Measurements from ENCODE around the gene LIMA1.

The LIMA1 gene

DNA sequence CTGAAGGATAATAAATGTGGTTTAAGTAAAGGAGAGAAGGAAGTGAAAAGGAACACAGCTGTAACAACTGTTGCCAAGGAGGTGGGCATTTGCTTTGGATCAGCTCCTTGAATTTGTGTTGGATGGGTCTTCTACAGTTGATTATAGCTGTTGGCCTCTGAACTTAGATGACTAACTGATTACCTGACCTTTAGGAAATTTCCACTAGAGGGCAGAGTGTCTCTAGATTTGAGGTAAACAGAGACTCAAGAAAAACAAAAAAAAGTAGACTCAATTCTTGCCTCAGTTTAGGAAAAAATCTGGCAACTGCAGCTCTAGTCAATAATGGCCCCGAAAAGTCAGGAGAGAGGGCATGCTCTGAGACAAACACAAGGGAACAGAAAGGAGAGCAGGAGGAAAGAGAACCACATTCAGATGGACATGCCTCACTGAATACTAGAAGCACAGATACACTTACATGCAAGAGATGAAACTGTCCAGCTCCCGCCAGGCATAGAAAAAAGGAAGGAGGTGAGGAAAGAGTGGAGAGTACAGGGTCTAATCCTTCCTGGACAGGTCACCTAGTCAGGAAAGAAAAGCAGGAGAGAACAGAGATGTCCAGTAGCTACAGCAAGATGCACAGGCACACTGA lies 150.7 kb downstream of the LIMA1 start:
- DNase-seq (ENCODE audit: low read depth in 2 of 2): no peak

DNA sequence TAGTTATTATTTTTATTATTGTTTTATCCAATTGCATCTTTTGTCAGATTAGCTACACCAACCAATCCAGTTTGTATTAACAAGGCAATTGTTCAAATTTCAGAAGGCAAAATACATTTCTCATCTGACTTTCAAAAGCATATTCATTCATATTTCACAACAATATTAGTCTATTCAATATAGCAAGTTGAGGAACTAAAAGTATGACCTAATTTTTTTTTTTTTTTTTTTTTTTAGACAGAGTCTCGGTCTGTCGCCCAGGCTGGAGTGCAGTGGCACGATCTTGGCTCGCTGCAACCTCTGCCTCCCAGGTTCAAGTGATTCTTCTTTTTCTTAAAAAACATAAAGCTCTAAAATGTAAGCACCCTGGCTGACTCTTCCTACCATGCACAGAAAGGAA lies 154.0 kb downstream of the LIMA1 start:
- DNase-seq (ENCODE audit: low read depth in 2 of 2): no peak

DNA sequence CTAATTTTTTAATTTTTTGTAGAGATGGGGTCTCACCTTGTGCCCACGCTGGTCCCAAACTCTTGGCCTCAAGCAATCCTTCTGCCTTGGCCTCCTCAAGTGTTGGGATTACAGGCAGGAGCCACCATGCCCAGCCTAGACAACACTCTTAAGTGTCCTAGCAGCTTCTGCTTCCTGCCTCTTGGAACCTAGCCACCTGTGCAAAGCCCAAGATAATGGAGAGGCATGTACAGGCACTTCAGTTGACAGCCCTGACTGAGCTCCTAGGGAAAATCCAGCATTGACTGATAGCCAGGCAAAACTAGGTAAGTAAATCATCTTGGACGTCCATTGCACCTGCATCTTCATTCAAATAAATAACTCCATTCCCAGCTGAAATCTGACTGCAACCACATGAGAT lies 155.8 kb downstream of the LIMA1 start:
- DNase-seq (ENCODE audit: low read depth in 2 of 2): no peak

Data from stimulated activated CD8-positive, alpha-beta memory T cell treated with anti-CD3 and anti-CD28 coated beads, Interleukin-15, amount 100 ng/mL, for 48 hours (primary cell).